Uterus (tissue), 2 donors: ENCODE results near the gene LY6G5B.

Experiments used
- CTCF ChIP-seq, 4 experiments: fragments of 200-600 bp in 2 of 4; fragments of 450-650 bp in 2 of 4; sonication (generic) in 2 of 4; IDR thresholded peaks; one replicate each; pipeline ENCODE4 v1.5.1; 2016 to 2019; ENCODE audit warnings: antibody characterized with exemption in 4 of 4, mild to moderate bottlenecking in 2 of 4, moderate library complexity in 1 of 4
- POLR2A ChIP-seq, 2 donors: fragments of 450-650 bp; IDR thresholded peaks; one replicate each; pipeline ENCODE4 v1.6.1; 2016; ENCODE audit warnings: antibody characterized with exemption in 2 of 2, mild to moderate bottlenecking in 1 of 2, moderate library complexity in 1 of 2

- no peak for TF ChIP-seq CTCF (IDR thresholded peaks at IDR 0.05)
- TF ChIP-seq POLR2A (IDR thresholded peaks at IDR 0.05) = no peak
Observed at GRCh38 chr6:31707701-31708100, 37.9 kb downstream of the LY6G5B start.
